Activated T-cell treated with anti-CD3 and anti-CD28 coated beads, Interleukin-2, amount 50 U/mL, for 72 hours (primary cell): ENCODE results near the gene RNFT2. TPM values are rescaled to one million over a fixed set of nuclear protein-coding genes. Genes with fewer than 3 reads are reported as not detected.

Experiments used
- ATAC-seq, 2 donors: fragments of 150-1000 bp; cut with Tn5 transposase; replicated peaks in 1 of 2; 2 replicates each; pipeline ENCODE4 v1.10.0; 2021; ENCODE audit warnings: moderate library complexity in 2 of 2, mild to moderate bottlenecking in 1 of 2
- DNase-seq, 2 donors: peaks; one replicate each; pipeline ENCODE4 v3.0.0; 2021 to 2022; ENCODE audit warnings: mixed read lengths in 1 of 2
- H3K27ac Mint-ChIP-seq: one replicate; pipeline ENCODE4 v1.8.0; 2022; ENCODE audit warnings: mild to moderate bottlenecking, moderate library complexity, mixed read lengths
- H3K27me3 Mint-ChIP-seq: one replicate; pipeline ENCODE4 v1.8.0; 2022; ENCODE audit warnings: low read depth, mixed read lengths
- H3K36me3 Mint-ChIP-seq, 2 donors: one replicate each; pipeline ENCODE4 v1.8.0; 2022; ENCODE audit warnings: mixed read lengths in 2 of 2, mild to moderate bottlenecking in 1 of 2; ENCODE audit not compliant: insufficient read depth in 2 of 2
- H3K4me1 Mint-ChIP-seq: one replicate; pipeline ENCODE4 v1.8.0; 2022; ENCODE audit warnings: low read depth, mixed read lengths
- H3K4me3 Mint-ChIP-seq, 2 donors: one replicate each; pipeline ENCODE4 v1.8.0; 2022; ENCODE audit warnings: mild to moderate bottlenecking in 2 of 2, mixed read lengths in 2 of 2, moderate library complexity in 2 of 2
- H3K9me3 Mint-ChIP-seq, 2 donors: one replicate each; pipeline ENCODE4 v1.8.0; 2022; ENCODE audit warnings: mixed read lengths in 2 of 2
- total RNA-seq, 2 donors: library from RNA; stranded (reverse); gene quantifications; one replicate each; pipeline ENCODE4 v1.2.3, GENCODE V29; 2022

Gene RNFT2
- total RNA-seq, 2 donors from 2014 or later = 10.4 to 11.5 TPM

DNA sequence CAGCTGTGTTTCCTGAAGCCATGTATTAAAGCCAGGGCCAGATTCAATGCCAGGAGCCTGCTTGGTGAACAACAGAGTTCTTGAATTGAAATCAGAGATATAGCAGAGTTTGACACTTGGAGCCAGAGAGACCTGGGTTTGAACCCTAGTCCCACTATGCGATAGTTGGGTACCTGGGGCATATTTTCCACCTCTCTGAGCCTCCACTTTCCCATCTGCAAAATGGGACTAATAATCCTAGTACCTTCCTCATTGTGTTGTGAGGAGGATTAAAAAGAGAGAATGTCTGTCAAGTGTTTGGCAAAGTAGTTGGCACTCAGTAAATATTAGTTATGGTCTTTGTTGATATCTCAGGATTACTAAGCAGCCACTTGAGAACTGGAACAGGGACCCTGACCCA, 149.1 kb downstream of the RNFT2 start:
- Mint-ChIP-seq H3K36me3 (no peaks in the 10 kb centered on the region), H3K27ac (no peak overlapping the region), H3K4me3 (no peak overlapping the region), H3K9me3 (peaks cover 0 to 2% of the 10 kb centered on the region in 2 donors), H3K27me3 (peaks cover 45% of the 10 kb centered on the region), H3K4me1 (peaks cover 6% of the 10 kb centered on the region)
- DNase-seq (no peak), ATAC-seq (no peak)

DNA sequence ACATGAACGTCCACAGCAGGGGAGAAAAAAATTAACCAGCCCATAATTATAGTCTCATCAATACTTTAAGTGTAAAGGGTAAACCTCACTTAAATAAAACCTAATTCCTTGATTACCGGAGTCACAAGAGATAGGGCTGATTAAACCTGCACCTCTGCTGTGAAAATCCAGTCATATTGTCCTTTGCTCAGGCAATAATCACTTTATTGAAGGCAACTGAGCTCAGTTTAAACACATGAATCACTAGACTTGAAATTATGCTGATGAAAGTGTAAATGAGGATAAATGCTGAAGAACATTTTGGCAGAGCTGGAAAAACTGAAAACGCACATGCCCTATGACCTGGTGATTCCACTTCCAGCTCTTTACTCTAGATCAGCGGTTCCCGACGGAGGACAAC, 149.8 kb downstream of the RNFT2 start:
- Mint-ChIP-seq H3K27ac (no peak overlapping the region), H3K9me3 (peaks cover 0 to 2% of the 10 kb centered on the region in 2 donors), H3K4me3 (no peak overlapping the region), H3K36me3 (no peaks in the 10 kb centered on the region), H3K4me1 (peaks cover 1% of the 10 kb centered on the region), H3K27me3 (peaks cover 39% of the 10 kb centered on the region)
- DNase-seq (no peak), ATAC-seq (no peak)

DNA sequence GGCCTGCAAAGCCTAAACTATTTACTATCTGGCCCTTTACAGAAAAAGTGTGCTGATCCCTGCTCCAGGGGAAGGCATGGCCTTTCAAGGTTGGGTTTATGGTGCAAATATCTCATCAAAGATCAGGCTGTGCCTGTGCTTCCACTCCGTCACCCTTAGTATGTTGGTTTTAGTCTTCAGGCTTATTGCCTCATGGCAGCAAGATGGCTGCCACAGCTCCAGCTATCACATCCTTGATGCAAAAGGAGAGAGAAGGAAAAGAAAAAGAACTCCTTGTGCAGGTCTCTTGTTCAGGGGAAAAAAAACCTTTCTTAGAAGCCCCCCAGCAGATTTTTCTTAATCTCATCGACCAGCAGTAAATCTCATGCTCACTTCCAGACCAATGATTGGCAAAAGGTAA, 152.2 kb downstream of the RNFT2 start:
- Mint-ChIP-seq H3K4me3 (no peak overlapping the region), H3K9me3 (peaks cover 0 to 2% of the 10 kb centered on the region in 2 donors), H3K36me3 (no peaks in the 10 kb centered on the region), H3K4me1 (peaks cover 3% of the 10 kb centered on the region), H3K27ac (no peak overlapping the region), H3K27me3 (peaks cover 25% of the 10 kb centered on the region)
- DNase-seq (no peak), ATAC-seq (no peak)

DNA sequence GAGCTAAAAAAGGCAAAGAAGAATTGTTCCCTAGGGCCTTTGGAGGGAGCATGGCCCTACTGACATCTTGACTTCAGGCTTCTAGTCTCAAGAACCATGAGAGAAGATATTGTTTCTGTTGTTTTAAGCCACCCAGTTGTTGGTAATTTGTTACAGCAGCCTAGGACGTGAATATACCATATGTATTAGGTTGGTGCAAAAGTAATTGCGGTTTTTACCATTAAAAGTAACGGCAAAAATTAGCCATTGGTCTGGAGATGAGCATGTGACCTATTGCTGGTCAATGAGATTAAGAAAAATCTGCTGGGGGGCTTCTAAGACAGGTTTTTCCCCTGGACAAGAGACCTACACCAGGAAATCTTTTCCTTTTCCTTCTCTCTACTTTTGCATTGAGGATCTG, 152.9 kb downstream of the RNFT2 start:
- Mint-ChIP-seq H3K36me3 (no peaks in the 10 kb centered on the region), H3K4me3 (no peak overlapping the region), H3K27ac (no peak overlapping the region), H3K27me3 (peaks cover 27% of the 10 kb centered on the region), H3K4me1 (peaks cover 3% of the 10 kb centered on the region), H3K9me3 (peaks cover 0 to 2% of the 10 kb centered on the region in 2 donors)
- no peak for ATAC-seq
- DNase-seq = no peak

DNA sequence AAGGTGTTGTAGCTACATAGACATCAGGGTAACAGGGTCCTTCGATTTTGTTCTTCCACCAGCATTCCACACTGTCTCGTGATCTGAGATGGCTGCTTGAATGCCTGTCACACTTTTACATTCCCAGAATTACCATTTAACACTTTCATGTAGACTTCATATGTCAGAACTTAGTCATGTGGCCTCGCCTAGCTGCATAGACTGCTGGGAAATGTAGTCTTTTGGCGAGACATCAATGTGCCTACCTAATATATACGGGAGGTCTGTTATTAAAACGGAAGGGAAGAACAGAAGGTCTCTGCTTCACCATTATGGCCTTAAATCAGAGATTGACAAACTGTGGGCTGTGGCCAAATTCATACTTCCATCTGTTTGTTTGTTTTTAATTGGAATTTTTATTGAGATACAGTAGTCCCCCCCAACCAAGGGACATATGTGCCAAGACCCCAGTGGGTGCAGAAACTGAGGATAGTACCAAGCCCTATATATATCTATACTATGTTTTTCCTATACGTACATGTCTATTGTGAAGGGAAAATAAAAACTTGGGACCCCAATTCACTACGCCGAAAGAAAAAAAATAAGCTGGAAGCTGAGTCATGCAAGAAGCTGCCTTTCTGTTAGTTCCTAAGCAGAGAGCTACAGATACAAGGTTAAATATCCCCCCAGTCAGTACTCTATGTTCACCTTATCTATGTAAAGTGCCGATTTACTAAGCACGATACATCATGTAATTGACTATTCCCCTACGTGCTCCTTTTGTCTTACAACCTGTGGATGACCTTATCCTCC, 154.4 kb downstream of the RNFT2 start:
- peaks cover 3% of the 10 kb centered on the region for H3K4me1 Mint-ChIP-seq
- H3K27me3 Mint-ChIP-seq = peaks cover 19% of the 10 kb centered on the region
- ATAC-seq = no peak
- H3K4me3 Mint-ChIP-seq = no peak overlapping the region
- H3K9me3 Mint-ChIP-seq = peaks cover 0 to 2% of the 10 kb centered on the region in 2 donors
- no peak for DNase-seq
- H3K36me3 Mint-ChIP-seq = no peaks in the 10 kb centered on the region
- no peak overlapping the region for H3K27ac Mint-ChIP-seq

DNA sequence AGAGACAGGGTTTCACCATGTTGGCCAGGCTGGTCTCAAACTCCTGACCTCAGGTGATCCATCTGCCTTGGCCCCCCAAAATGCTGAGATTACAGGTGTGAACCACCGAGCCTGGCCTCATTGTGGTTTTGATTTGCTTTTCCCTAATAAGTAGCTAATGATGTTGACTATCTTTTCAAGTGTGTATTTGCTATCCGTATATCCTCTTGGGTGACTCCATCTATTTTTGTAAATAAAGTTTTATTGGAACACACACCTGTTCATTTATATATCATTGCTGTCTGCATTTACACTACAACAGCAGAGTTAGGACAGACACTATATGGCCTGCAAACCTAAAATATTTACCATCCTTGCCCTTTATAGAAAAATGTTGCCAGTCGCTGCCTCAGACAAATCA, 156.8 kb downstream of the RNFT2 start:
- ATAC-seq (no peak), DNase-seq (no peak)
- H3K4me3 Mint-ChIP-seq = no peak overlapping the region
- peaks cover 0 to 2% of the 10 kb centered on the region in 2 donors for H3K9me3 Mint-ChIP-seq
- peaks cover 14% of the 10 kb centered on the region for H3K27me3 Mint-ChIP-seq
- H3K36me3 Mint-ChIP-seq = no peaks in the 10 kb centered on the region
- H3K27ac Mint-ChIP-seq = no peak overlapping the region
- peaks cover 3% of the 10 kb centered on the region for H3K4me1 Mint-ChIP-seq

DNA sequence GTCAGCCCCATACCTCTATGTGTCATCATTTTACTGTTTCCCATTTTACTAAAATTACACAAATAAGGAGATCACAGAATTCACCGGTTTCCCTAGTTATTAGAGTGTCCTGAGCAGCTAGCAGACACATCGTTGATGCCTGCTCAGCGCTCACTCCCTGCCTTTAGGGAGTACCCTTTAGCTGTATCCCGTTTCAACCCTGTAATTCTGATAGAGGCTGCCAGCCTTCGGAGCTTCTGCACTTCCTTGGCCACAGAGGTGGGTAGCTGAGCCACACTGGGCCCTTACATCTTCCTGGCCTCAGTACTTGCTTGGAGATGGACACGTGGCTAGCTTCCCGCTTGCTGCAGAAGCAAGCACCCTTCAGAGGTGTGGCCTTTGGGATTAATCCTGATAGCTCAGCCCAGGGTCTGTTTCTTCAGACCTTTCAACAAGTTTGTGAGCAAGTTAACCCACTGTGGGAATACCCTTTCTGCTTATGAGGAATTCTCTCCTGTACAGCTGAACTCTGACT, 158.4 kb downstream of the RNFT2 start:
- no peak overlapping the region for H3K27ac Mint-ChIP-seq
- no peak overlapping the region for H3K4me3 Mint-ChIP-seq
- no peaks in the 10 kb centered on the region for H3K9me3 Mint-ChIP-seq
- no peaks in the 10 kb centered on the region for H3K36me3 Mint-ChIP-seq
- ATAC-seq (no peak), DNase-seq (no peak)
- H3K4me1 Mint-ChIP-seq = peaks cover 3% of the 10 kb centered on the region
- H3K27me3 Mint-ChIP-seq = peaks cover 24% of the 10 kb centered on the region

DNA sequence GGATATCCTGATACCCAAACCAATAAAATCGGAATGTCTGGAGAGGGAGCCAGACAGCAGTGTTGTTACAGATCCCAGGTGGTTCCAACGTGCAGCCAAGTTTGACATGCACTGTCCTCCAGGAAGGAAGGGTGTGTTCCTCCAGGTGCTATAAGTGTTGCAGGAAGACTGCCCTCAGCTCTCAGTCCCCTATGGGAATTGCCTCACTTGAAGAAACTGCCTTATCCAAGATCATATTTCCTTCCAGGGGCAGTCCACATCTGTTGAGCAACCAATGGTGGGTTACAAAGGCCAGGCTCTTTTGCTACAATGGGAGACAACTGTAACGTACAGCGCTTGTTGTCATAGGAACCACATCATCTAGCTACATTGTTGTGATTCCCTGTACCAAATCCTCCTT, 159.4 kb downstream of the RNFT2 start:
- H3K27ac Mint-ChIP-seq = no peak overlapping the region
- no peak overlapping the region for H3K4me3 Mint-ChIP-seq
- H3K36me3 Mint-ChIP-seq = no peaks in the 10 kb centered on the region
- H3K9me3 Mint-ChIP-seq = no peaks in the 10 kb centered on the region
- H3K4me1 Mint-ChIP-seq = peaks cover 3% of the 10 kb centered on the region
- peaks cover 33% of the 10 kb centered on the region for H3K27me3 Mint-ChIP-seq
- DNase-seq (no peak), ATAC-seq (no peak)

DNA sequence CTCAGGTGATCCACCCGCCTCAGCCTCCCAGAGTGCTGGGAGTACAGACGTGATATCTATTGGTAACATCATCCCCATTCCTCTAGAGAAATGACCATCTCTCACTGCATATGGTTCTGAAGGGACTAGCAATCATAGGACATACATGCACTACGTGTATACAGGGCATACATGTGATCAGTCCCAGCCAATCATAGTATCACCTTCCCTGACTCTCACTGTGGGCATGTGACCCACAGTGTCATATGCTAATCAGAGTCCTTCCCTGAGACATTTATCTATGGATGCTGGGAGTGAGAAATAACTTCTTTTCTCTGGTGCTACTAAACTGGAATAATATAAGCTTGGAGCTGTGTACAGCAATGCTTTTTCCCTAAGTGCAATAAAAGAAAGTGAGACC, 160.6 kb downstream of the RNFT2 start:
- no peak overlapping the region for H3K27ac Mint-ChIP-seq
- no peaks in the 10 kb centered on the region for H3K4me1 Mint-ChIP-seq
- peaks cover 39% of the 10 kb centered on the region for H3K27me3 Mint-ChIP-seq
- no peak overlapping the region for H3K4me3 Mint-ChIP-seq
- DNase-seq (no peak), ATAC-seq (no peak)
- H3K9me3 Mint-ChIP-seq = no peaks in the 10 kb centered on the region
- no peaks in the 10 kb centered on the region for H3K36me3 Mint-ChIP-seq

DNA sequence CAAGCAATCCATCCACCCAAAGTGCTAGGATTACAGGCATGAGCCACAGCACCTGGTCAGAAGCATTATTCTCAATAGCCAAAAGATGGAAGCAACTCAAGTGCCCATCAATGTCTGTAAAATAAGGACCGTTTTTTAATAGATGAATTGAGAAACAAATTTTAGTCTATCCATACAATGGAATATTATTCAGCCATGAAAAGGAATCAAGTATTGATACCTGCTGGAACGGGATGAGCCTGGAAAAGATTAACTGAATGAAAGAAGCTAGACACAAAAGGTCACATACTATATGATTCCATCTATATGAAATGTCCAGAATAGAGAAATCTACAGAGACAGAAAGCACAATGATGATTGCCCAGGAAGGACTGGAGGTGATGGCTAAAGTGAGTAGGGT, 163.5 kb downstream of the RNFT2 start:
- DNase-seq (no peak), ATAC-seq (no peak)
- Mint-ChIP-seq H3K4me3 (no peak overlapping the region), H3K9me3 (no peaks in the 10 kb centered on the region), H3K4me1 (no peaks in the 10 kb centered on the region), H3K36me3 (no peaks in the 10 kb centered on the region), H3K27me3 (peaks cover 38% of the 10 kb centered on the region), H3K27ac (no peak overlapping the region)

Other genes starting within 250 kb of the RNFT2 start
- 1 to 10 TPM; 2.0 to 2.1 TPM for gene MAP1LC3B2, start 178.9 kb upstream of the RNFT2 start, total RNA-seq
- gene SPRING1, start 246 bp upstream of the RNFT2 start, total RNA-seq = 10 to 100 TPM; 24.1 to 27.4 TPM
- under 1 TPM in 1 of 2 donors, not detected in 1; 0.12 TPM for gene HRK, start 143.1 kb downstream of the RNFT2 start, total RNA-seq
- gene FBXW8, start 172.6 kb downstream of the RNFT2 start, total RNA-seq = 10 to 100 TPM; 10.0 to 10.4 TPM